Measurements from ENCODE around the gene CEP162. TPM values are rescaled to one million over a fixed set of nuclear protein-coding genes. Genes with fewer than 3 reads are reported as not detected.
A peak's percentile ranks its signal among the peaks of the same experiment; 100 is the strongest.
"Not testable (repeated sequence)": the region's sequence is repeated elsewhere in the genome, so short reads cannot be mapped to it uniquely, and the experiment has no call there.

CEP162 gene
- total RNA-seq, 1 donor from 2014 or later: 16.1 TPM

GRCh38 chr6:84224251-84224650 lies 3.2 kb downstream of the CEP162 start:
- no peak for DNase-seq

GRCh38 chr6:84223608-84224007 lies 3.8 kb downstream of the CEP162 start:
- not testable (repeated sequence) for DNase-seq

- DNase-seq: no peak
These were observed 5.0 kb downstream of the CEP162 start for GRCh38 chr6:84222426-84222825.

GRCh38 chr6:84220809-84221409 lies 6.5 kb downstream of the CEP162 start:
- DNase-seq: peak; percentile 57

GRCh38 chr6:84218091-84218490 lies 9.4 kb downstream of the CEP162 start:
- DNase-seq: no peak

GRCh38 chr6:84213217-84213616 lies 14.2 kb downstream of the CEP162 start:
- DNase-seq: no peak

GRCh38 chr6:84204011-84204410 lies 23.4 kb downstream of the CEP162 start:
- no peak for DNase-seq

- DNase-seq: not testable (repeated sequence)
These were observed 27.5 kb downstream of the CEP162 start for GRCh38 chr6:84199987-84200386.

- peak; percentile 39 for DNase-seq
These were observed 29.7 kb downstream of the CEP162 start for GRCh38 chr6:84197708-84198107.

GRCh38 chr6:84193114-84193708 lies 34.2 kb downstream of the CEP162 start:
- DNase-seq: no peak

- DNase-seq: no peak
These were observed 35.6 kb downstream of the CEP162 start for GRCh38 chr6:84191802-84192201.

- DNase-seq: not testable (repeated sequence)
These were observed 38.1 kb downstream of the CEP162 start for GRCh38 chr6:84189356-84189755.

GRCh38 chr6:84183430-84183829 lies 44.0 kb downstream of the CEP162 start:
- no peak for DNase-seq

GRCh38 chr6:84182001-84182400 lies 45.4 kb downstream of the CEP162 start:
- DNase-seq: no peak

- no peak for DNase-seq
These were observed 50.2 kb downstream of the CEP162 start for GRCh38 chr6:84177241-84177640.

- no peak for DNase-seq
These were observed 54.9 kb downstream of the CEP162 start for GRCh38 chr6:84172574-84172973.

GRCh38 chr6:84172080-84172479 lies 55.4 kb downstream of the CEP162 start:
- DNase-seq: no peak

- no peak for DNase-seq
These were observed 60.0 kb downstream of the CEP162 start for GRCh38 chr6:84167457-84167856.

GRCh38 chr6:84166395-84166794 lies 61.0 kb downstream of the CEP162 start:
- no peak for DNase-seq

- not testable (repeated sequence) for DNase-seq
These were observed 63.1 kb downstream of the CEP162 start for GRCh38 chr6:84164328-84164727.

- DNase-seq: no peak
These were observed 66.3 kb downstream of the CEP162 start for GRCh38 chr6:84161190-84161589.

- no peak for DNase-seq
These were observed 71.1 kb downstream of the CEP162 start for GRCh38 chr6:84156306-84156705.

- no peak for DNase-seq
These were observed 75.8 kb downstream of the CEP162 start for GRCh38 chr6:84151669-84152068.

- DNase-seq: peak; percentile 24
These were observed 76.7 kb downstream of the CEP162 start for GRCh38 chr6:84150705-84151104.
